ENCODE measurements around the gene PGM5.

PGM5 gene

DNA sequence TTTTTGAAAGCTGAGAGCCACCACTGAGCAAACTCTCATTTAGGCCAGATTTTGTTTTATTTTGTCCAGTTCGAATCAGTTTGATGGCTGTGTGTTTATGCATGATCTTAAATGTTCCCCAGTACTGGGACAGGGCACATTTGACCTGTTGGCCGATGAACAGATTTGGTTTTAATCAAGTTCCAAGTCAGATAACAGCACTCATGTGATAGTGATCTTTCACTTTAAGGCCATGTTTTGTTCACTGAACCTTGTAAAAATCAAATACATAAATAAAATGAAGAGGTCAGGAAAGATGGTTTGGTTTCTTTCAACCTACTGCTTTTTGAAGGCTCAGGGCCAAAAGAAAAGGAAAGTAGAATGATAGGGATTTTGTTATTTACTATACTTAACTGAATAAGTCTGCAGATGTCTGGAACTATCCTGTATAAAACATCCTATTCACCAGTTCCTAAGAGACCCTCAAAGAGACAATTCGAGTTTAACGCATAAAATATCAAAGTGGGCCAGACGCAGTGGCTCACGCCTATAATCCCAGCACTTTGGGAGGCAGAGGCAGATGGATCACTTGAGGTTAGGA lies 77.2 kb downstream of the PGM5 start:
- Histone ChIP-seq H3K9me3 (ENCODE audit: control insufficient read depth, insufficient read depth, low read length) (no peaks in the 10 kb centered on the region), H3K27ac (ENCODE audit: low read length) (no peak overlapping the region), H3K36me3 (ENCODE audit: control insufficient read depth, insufficient read depth, low read length) (no peaks in the 10 kb centered on the region), H3K4me3 (ENCODE audit: low read length) (no peak overlapping the region), H3K27me3 (ENCODE audit: control insufficient read depth, insufficient read depth, low read length) (no peaks in the 10 kb centered on the region), H3K4me1 (ENCODE audit: control insufficient read depth, insufficient read depth, low read length) (no peaks in the 10 kb centered on the region)
- DNase-seq (ENCODE audit: low read depth, low spot score): no peak
- no CpG with 5 or more reads among the region's 6 CpGs for WGBS (ENCODE audit: insufficient coverage, insufficient read length)

DNA sequence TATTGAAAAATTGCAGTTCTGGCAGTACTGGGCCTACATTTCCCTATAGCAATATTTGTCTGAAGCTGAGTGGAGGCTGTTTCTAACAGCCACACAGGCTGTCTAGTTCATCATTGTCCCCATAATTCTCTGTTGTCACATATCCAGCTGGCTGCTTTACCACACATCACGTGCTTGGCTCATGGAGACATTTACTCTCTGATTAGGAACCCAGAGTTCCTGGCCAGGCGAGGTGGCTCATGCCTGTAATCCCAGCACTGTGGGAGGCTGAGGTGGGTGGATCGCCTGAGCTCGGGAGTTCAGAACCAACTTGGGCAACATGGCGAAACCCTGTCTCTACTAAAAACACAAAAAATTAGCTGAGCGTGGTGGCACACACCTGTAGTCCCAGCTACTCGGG lies 81.4 kb downstream of the PGM5 start:
- H3K27me3 ChIP-seq (ENCODE audit: control insufficient read depth, insufficient read depth, low read length): no peaks in the 10 kb centered on the region
- H3K36me3 ChIP-seq (ENCODE audit: control insufficient read depth, insufficient read depth, low read length): no peaks in the 10 kb centered on the region
- no peaks in the 10 kb centered on the region for H3K9me3 ChIP-seq (ENCODE audit: control insufficient read depth, insufficient read depth, low read length)
- DNase-seq (ENCODE audit: low read depth, low spot score): no peak
- H3K27ac ChIP-seq (ENCODE audit: low read length): no peak overlapping the region
- H3K4me1 ChIP-seq (ENCODE audit: control insufficient read depth, insufficient read depth, low read length): no peaks in the 10 kb centered on the region
- H3K4me3 ChIP-seq (ENCODE audit: low read length): no peak overlapping the region
- WGBS (ENCODE audit: insufficient coverage, insufficient read length): no CpG with 5 or more reads among the region's 7 CpGs

DNA sequence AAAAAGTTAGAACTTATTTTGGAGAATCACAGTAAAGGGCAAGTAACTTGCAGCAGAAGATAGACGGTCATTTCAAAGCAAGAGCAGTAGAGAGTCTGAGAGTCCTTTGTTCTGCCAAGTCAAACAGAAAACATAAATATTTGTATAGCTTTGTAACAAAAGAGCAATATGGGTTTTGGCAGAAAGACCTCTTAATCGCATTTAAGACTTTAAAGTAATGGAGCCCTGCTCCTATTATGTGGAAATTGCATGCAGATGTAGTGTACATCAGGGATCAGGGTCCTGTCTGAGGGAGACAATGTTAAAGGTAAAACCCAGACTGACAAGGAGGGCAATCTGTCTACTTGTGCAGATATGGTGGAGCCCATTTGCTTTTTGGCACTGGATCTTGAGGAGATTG lies 87.2 kb downstream of the PGM5 start:
- no peaks in the 10 kb centered on the region for H3K36me3 ChIP-seq (ENCODE audit: control insufficient read depth, insufficient read depth, low read length)
- no CpG with 5 or more reads among the region's 2 CpGs for WGBS (ENCODE audit: insufficient coverage, insufficient read length)
- H3K4me1 ChIP-seq (ENCODE audit: control insufficient read depth, insufficient read depth, low read length): no peaks in the 10 kb centered on the region
- DNase-seq (ENCODE audit: low read depth, low spot score): no peak
- no peaks in the 10 kb centered on the region for H3K27me3 ChIP-seq (ENCODE audit: control insufficient read depth, insufficient read depth, low read length)
- H3K9me3 ChIP-seq (ENCODE audit: control insufficient read depth, insufficient read depth, low read length): no peaks in the 10 kb centered on the region
- H3K27ac ChIP-seq (ENCODE audit: low read length): no peak overlapping the region
- no peak overlapping the region for H3K4me3 ChIP-seq (ENCODE audit: low read length)

DNA sequence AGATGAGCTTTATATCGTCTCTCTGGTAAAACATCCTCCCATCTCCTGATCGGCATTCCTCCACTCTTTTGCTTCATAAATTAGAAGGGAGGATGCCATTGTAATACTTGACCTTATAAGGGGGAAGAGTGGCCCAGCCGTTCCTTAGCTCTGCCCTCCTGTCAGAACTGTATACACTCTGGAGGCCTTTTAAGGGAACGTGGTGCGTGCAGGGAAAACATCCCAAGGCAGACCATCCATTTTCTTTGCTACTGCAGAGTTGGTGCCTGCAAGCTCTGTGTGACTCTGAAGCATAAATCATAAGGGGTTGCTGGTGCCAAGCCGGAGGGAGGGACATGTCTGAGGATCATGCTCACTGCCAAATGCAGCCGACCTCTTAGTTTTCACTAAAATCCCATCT lies 90.4 kb downstream of the PGM5 start:
- WGBS (ENCODE audit: insufficient coverage, insufficient read length): no CpG with 5 or more reads among the region's 7 CpGs
- Histone ChIP-seq H3K36me3 (ENCODE audit: control insufficient read depth, insufficient read depth, low read length) (no peaks in the 10 kb centered on the region), H3K27ac (ENCODE audit: low read length) (no peak overlapping the region), H3K4me3 (ENCODE audit: low read length) (no peak overlapping the region), H3K4me1 (ENCODE audit: control insufficient read depth, insufficient read depth, low read length) (no peaks in the 10 kb centered on the region), H3K27me3 (ENCODE audit: control insufficient read depth, insufficient read depth, low read length) (no peaks in the 10 kb centered on the region), H3K9me3 (ENCODE audit: control insufficient read depth, insufficient read depth, low read length) (no peaks in the 10 kb centered on the region)
- DNase-seq (ENCODE audit: low read depth, low spot score): no peak

DNA sequence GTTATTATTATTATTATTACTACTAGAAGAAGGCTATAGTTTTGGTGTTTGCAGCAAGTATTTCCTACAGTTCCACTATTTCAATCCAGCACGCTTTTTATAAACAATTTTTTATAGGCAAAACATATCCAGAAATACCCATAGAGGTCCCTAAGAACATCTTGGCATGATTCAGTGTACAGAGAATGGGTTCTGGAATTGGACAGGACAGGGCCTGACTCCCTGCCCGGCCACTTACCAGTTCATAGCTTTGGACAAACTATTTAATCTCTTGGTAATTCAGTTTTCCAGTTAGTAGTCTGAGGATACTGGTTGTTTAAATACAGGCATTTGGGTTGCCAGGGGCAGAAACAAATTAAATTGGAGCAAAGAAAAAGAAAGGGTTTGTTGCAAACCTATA lies 91.2 kb downstream of the PGM5 start:
- no peaks in the 10 kb centered on the region for H3K9me3 ChIP-seq (ENCODE audit: control insufficient read depth, insufficient read depth, low read length)
- H3K27me3 ChIP-seq (ENCODE audit: control insufficient read depth, insufficient read depth, low read length): no peaks in the 10 kb centered on the region; the same call in 1 of the 2 replicates
- H3K4me1 ChIP-seq (ENCODE audit: control insufficient read depth, insufficient read depth, low read length): no peaks in the 10 kb centered on the region
- H3K27ac ChIP-seq (ENCODE audit: low read length): no peak overlapping the region
- H3K4me3 ChIP-seq (ENCODE audit: low read length): no peak overlapping the region
- DNase-seq (ENCODE audit: low read depth, low spot score): no peak
- no peaks in the 10 kb centered on the region for H3K36me3 ChIP-seq (ENCODE audit: control insufficient read depth, insufficient read depth, low read length)
- WGBS (ENCODE audit: insufficient coverage, insufficient read length): no CpG with 5 or more reads among the region's 2 CpGs

DNA sequence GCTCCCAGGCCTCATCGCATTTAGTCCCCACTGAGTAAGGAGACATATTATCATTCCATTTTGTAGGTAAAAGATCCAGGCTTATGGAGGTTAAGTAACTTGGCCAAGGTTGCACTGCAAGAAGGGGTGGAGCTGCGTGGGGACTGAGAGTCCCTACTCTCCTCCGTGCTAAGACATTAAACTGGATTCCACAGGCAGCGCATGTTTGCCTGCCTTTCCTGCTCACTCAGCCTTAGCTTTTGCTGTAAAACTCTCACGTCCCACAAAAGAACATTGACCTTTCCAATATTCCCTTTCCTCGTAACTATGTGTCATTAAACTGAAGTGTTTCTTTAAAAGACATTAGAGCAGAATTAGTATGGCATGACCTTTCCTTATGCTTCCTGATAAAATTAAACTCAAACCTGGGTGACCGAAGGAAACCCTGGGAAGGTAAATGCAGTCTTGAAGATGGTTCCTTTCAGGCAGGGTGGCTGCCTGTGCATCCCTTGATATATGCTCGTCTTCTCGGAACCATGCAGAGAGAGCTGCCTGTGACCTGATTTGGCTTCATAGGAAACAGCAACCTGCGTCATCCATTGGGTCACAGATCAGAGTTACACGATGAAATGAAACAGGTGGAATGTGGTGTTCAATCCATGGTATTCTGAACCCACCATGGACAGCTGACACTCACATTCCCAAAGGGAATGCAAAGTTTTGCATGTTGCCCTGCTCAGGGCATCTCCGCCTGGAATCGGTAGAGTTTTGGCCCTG lies 98.3 kb downstream of the PGM5 start:
- DNase-seq (ENCODE audit: low read depth, low spot score): no peak
- Histone ChIP-seq H3K9me3 (ENCODE audit: control insufficient read depth, insufficient read depth, low read length) (no peaks in the 10 kb centered on the region), H3K27me3 (ENCODE audit: control insufficient read depth, insufficient read depth, low read length) (no peaks in the 10 kb centered on the region; the same call in 1 of the 2 replicates), H3K4me1 (ENCODE audit: control insufficient read depth, insufficient read depth, low read length) (no peaks in the 10 kb centered on the region), H3K36me3 (ENCODE audit: control insufficient read depth, insufficient read depth, low read length) (no peaks in the 10 kb centered on the region), H3K27ac (ENCODE audit: low read length) (no peak overlapping the region), H3K4me3 (ENCODE audit: low read length) (no peak overlapping the region)
- WGBS (ENCODE audit: insufficient coverage, insufficient read length): no CpG with 5 or more reads among the region's 13 CpGs

DNA sequence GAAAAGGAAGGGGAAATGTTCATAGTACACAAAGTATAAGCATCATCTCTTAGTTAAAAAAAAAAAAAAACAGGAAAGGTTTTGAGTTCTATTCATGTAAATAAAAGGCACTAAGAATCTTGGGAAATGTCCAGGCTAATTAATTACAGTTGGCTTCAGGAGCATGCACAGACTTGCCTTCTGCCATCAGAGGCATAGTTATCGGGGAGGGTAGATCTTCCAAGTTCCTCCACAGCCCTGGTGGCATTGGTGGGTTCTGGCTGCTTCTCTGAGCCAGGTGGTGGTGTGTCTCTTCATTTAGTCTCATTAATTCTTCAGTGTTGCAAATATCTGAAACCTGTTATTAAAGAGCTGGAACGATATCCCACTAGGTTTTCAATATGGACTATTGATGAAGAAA lies 99.0 kb downstream of the PGM5 start:
- WGBS (ENCODE audit: insufficient coverage, insufficient read length): no CpG with 5 or more reads among the region's 2 CpGs
- Histone ChIP-seq H3K36me3 (ENCODE audit: control insufficient read depth, insufficient read depth, low read length) (no peaks in the 10 kb centered on the region), H3K9me3 (ENCODE audit: control insufficient read depth, insufficient read depth, low read length) (no peaks in the 10 kb centered on the region), H3K4me1 (ENCODE audit: control insufficient read depth, insufficient read depth, low read length) (no peaks in the 10 kb centered on the region), H3K4me3 (ENCODE audit: low read length) (no peak overlapping the region), H3K27me3 (ENCODE audit: control insufficient read depth, insufficient read depth, low read length) (no peaks in the 10 kb centered on the region; the same call in 1 of the 2 replicates), H3K27ac (ENCODE audit: low read length) (no peak overlapping the region)
- no peak for DNase-seq (ENCODE audit: low read depth, low spot score)

DNA sequence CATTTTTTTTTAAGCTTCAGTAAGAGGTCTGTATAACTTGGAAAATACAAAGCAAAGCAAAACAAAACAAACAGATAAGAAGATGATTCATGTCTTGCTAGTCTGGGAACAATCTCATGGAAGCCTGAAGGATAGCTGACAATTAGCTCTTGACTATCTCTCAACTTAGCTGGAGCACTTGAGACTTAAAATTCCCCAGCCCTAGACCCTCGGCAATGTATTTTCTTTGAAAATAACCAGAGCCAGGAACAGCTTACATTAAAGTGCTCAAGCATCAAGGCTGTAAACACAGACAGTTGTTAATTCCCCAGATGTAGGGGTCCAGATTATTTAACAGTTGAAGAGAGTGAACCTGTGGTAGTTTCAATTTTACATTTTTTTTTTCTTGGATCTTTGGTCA lies 101.4 kb downstream of the PGM5 start:
- Histone ChIP-seq H3K27me3 (ENCODE audit: control insufficient read depth, insufficient read depth, low read length) (no peaks in the 10 kb centered on the region), H3K27ac (ENCODE audit: low read length) (no peak overlapping the region), H3K9me3 (ENCODE audit: control insufficient read depth, insufficient read depth, low read length) (no peaks in the 10 kb centered on the region), H3K4me1 (ENCODE audit: control insufficient read depth, insufficient read depth, low read length) (no peaks in the 10 kb centered on the region), H3K4me3 (ENCODE audit: low read length) (no peak overlapping the region), H3K36me3 (ENCODE audit: control insufficient read depth, insufficient read depth, low read length) (no peaks in the 10 kb centered on the region)
- DNase-seq (ENCODE audit: low read depth, low spot score): no peak
- WGBS (ENCODE audit: insufficient coverage, insufficient read length): no CpG with 5 or more reads among the region's 1 CpG

DNA sequence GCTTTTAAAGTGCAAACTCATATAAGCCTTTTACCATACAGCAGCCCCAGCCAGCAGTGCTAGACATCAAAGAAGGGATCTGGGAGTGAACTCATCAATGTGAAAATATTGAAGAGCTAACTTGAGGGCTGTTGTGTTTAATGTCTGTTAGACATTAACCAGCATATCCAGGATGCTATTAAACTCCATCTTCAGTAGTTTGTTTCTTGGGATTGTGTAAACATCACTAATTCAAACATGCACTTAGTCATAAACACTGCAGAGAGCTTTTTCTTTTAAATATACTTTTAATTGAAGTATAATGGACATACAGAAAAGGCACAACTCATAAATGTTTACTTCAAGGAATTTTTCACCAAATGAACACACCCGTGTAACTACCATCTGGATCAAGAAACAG lies 102.5 kb downstream of the PGM5 start:
- H3K4me3 ChIP-seq (ENCODE audit: low read length): no peak overlapping the region
- H3K27ac ChIP-seq (ENCODE audit: low read length): no peak overlapping the region
- no peaks in the 10 kb centered on the region for H3K9me3 ChIP-seq (ENCODE audit: control insufficient read depth, insufficient read depth, low read length)
- no peak for DNase-seq (ENCODE audit: low read depth, low spot score)
- H3K27me3 ChIP-seq (ENCODE audit: control insufficient read depth, insufficient read depth, low read length): no peaks in the 10 kb centered on the region; the same call in 1 of the 2 replicates
- no peaks in the 10 kb centered on the region for H3K36me3 ChIP-seq (ENCODE audit: control insufficient read depth, insufficient read depth, low read length)
- WGBS (ENCODE audit: insufficient coverage, insufficient read length): no CpG with 5 or more reads among the region's 1 CpG
- no peaks in the 10 kb centered on the region for H3K4me1 ChIP-seq (ENCODE audit: control insufficient read depth, insufficient read depth, low read length)

DNA sequence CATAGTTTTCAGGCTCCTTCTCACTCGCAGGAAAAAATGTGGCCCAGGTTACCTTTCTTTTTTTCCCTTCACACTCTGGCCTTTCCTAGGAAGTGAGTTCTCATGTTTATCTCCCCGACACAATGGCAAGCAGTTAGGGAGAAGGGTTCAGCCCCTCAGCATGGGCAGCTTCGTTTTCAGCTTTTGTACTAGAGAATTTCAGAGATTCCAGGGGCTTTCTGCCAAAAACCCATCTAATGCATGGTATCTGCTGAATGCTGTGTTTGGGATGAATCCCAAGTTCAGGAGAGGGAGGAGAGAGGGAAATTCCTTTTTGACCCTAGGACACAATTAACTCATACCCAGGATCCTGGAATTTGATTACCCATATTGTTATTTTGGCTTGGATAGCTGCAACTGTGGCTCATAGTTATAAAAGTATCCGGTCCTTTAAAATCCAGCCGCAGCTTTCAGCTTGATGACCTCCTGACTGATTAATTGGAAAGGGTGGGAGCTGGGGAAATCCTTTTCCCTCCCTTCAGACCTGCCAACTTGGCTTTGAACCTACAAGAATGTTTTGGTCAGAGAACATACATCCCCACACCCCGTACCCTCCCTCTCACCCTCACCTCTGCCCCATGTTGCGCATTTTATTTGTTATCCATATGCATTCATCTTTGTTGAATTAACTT lies 105.8 kb downstream of the PGM5 start:
- H3K27me3 ChIP-seq (ENCODE audit: control insufficient read depth, insufficient read depth, low read length): no peaks in the 10 kb centered on the region; the same call in 1 of the 2 replicates
- H3K4me3 ChIP-seq (ENCODE audit: low read length): no peak overlapping the region
- H3K27ac ChIP-seq (ENCODE audit: low read length): no peak overlapping the region
- no CpG with 5 or more reads among the region's 7 CpGs for WGBS (ENCODE audit: insufficient coverage, insufficient read length)
- H3K36me3 ChIP-seq (ENCODE audit: control insufficient read depth, insufficient read depth, low read length): no peaks in the 10 kb centered on the region
- H3K9me3 ChIP-seq (ENCODE audit: control insufficient read depth, insufficient read depth, low read length): no peaks in the 10 kb centered on the region
- H3K4me1 ChIP-seq (ENCODE audit: control insufficient read depth, insufficient read depth, low read length): no peaks in the 10 kb centered on the region
- DNase-seq (ENCODE audit: low read depth, low spot score): no peak
